Measurements from ENCODE around the gene CISD3. TPM values are rescaled to one million over a fixed set of nuclear protein-coding genes. Genes with fewer than 3 reads are reported as not detected.

Gene CISD3
- total RNA-seq, 1 donor from 2014 or later, result 75.9 TPM

GRCh38 chr17:38749223-38750043 lies 19.3 kb downstream of the CISD3 start:
- intact Hi-C loops (cut with micrococcal nuclease), result no loop called here
- peak; percentile 92 for DNase-seq
- Histone ChIP-seq H3K4me3 (peak overlapping the region; percentile 78), H3K4me1 (peaks cover 91% of the 10 kb centered on the region), H3K36me3 (peaks cover 7% of the 10 kb centered on the region), H3K9me3 (replicated peaks) (no peaks in the 10 kb centered on the region), H3K27ac (replicated peaks) (peak overlapping the region; percentile 96), H3K27me3 (ENCODE audit: low read depth) (no peaks in the 10 kb centered on the region)
- TF ChIP-seq, protein P1, sequence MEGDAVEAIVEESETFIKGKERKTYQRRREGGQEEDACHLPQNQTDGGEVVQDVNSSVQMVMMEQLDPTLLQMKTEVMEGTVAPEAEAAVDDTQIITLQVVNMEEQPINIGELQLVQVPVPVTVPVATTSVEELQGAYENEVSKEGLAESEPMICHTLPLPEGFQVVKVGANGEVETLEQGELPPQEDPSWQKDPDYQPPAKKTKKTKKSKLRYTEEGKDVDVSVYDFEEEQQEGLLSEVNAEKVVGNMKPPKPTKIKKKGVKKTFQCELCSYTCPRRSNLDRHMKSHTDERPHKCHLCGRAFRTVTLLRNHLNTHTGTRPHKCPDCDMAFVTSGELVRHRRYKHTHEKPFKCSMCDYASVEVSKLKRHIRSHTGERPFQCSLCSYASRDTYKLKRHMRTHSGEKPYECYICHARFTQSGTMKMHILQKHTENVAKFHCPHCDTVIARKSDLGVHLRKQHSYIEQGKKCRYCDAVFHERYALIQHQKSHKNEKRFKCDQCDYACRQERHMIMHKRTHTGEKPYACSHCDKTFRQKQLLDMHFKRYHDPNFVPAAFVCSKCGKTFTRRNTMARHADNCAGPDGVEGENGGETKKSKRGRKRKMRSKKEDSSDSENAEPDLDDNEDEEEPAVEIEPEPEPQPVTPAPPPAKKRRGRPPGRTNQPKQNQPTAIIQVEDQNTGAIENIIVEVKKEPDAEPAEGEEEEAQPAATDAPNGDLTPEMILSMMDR (IDR thresholded peaks at IDR 0.05; ENCODE audit: borderline replicate concordance), result no peak

DNA sequence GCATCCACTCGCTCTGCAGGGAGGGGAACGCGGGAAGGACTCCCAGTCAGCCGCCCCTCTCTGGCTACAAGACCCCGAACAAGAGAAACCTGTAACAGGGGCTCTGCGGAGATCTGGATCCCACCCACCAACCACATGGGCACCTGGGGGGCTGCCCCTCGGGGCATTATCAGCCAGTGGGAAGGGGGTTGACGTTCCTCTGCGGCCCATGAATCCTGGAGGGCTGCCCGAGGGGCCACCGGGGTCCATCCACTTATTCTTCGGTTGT lies 19.8 kb downstream of the CISD3 start:
- TF ChIP-seq, protein P1 (IDR thresholded peaks at IDR 0.05; ENCODE audit: borderline replicate concordance), result no peak
- Histone ChIP-seq H3K4me1 (peaks cover 91% of the 10 kb centered on the region), H3K9me3 (replicated peaks) (no peaks in the 10 kb centered on the region), H3K4me3 (peak overlapping the region; percentile 78), H3K27me3 (ENCODE audit: low read depth) (no peaks in the 10 kb centered on the region), H3K36me3 (peaks cover 12% of the 10 kb centered on the region), H3K27ac (replicated peaks) (peak overlapping the region; percentile 96)
- DNase-seq, result no peak
- intact Hi-C loops (cut with micrococcal nuclease), result no loop called here

GRCh38 chr17:38750312-38751121 lies 20.4 kb downstream of the CISD3 start:
- intact Hi-C loops (cut with micrococcal nuclease), result no loop called here
- Histone ChIP-seq H3K4me3 (peak overlapping the region; percentile 78), H3K9me3 (replicated peaks) (no peaks in the 10 kb centered on the region), H3K36me3 (peaks cover 15% of the 10 kb centered on the region), H3K27ac (replicated peaks) (peak overlapping the region; percentile 96), H3K27me3 (ENCODE audit: low read depth) (no peaks in the 10 kb centered on the region), H3K4me1 (peaks cover 88% of the 10 kb centered on the region)
- DNase-seq, result no peak
- TF ChIP-seq, protein P1 (IDR thresholded peaks at IDR 0.05; ENCODE audit: borderline replicate concordance), result no peak

DNA sequence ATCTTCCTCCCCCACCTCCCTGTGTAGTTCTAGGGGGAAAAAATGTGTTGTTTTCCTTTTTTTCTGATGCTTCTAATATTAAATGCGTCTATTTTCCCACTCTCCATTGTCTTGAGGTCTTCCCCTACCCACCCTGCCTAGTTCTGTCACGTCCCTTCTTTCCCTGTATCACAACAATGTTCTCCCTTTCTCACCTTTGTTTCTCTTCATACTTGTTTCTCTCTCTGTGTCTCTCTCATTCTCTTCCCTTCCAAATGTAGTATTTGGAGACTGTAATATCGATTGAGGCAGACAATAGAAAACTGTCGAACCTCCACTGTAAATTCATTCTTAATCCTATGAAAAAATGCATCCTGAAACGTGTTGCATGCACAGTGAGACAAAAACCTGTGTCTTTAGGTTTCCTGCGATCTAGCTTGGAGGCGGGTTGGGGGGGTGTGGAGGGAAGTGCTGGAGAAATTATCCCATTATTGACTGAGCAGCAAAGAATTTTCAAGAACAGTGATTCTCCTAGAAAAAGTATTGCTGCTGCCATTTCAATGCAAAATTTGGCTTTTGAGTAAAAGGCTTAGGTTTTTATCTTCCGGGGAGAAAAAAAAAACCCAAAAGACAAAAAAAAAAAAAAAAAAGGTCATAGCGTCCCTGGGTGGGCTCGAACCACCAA lies 21.1 kb downstream of the CISD3 start:
- TF ChIP-seq, protein P1 (IDR thresholded peaks at IDR 0.05; ENCODE audit: borderline replicate concordance), result no peak
- peak overlapping the region; percentile 78 for H3K4me3 ChIP-seq
- no peaks in the 10 kb centered on the region for H3K27me3 ChIP-seq (ENCODE audit: low read depth)
- H3K36me3 ChIP-seq, result peaks cover 22% of the 10 kb centered on the region
- no peak for DNase-seq
- H3K27ac ChIP-seq (replicated peaks), result peak overlapping the region; percentile 96
- H3K9me3 ChIP-seq (replicated peaks), result no peaks in the 10 kb centered on the region
- peaks cover 80% of the 10 kb centered on the region for H3K4me1 ChIP-seq
- intact Hi-C loops (cut with micrococcal nuclease), result no loop called here

DNA sequence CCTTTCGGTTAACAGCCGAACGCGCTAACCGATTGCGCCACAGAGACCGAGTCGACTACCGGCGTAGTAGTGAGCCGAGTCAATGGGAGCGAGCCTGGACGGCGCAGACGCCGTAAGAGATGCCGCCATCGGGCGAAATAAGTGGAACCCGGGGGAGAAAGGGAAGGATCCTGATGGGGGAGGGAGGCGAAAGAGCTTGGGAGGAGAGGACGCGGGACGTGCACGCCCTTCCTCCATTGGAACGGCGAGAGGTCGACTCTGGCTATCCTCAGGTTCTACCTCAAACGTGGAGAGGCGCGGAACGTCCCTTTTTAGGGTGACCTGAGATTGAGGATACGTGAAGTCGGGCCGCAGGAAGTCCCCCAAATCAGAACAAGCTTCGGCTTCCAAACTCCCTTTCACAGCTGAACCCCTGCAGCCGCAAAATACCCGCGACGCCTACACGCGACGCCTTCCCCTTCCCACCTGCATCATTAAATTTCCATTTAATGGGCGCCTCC lies 21.7 kb downstream of the CISD3 start:
- Histone ChIP-seq H3K27me3 (ENCODE audit: low read depth) (no peaks in the 10 kb centered on the region), H3K9me3 (replicated peaks) (no peaks in the 10 kb centered on the region), H3K4me3 (peak overlapping the region; percentile 78), H3K4me1 (peaks cover 74% of the 10 kb centered on the region), H3K36me3 (peaks cover 27% of the 10 kb centered on the region), H3K27ac (replicated peaks) (peak overlapping the region; percentile 96)
- intact Hi-C loops (cut with micrococcal nuclease), result no loop called here
- DNase-seq, result peak; percentile 76
- TF ChIP-seq, protein P1 (IDR thresholded peaks at IDR 0.05; ENCODE audit: borderline replicate concordance), result no peak
